Body of pancreas (tissue), 4 donors: ENCODE measurements around the gene PTPRJ. TPM values are rescaled to one million over a fixed set of nuclear protein-coding genes. Genes with fewer than 3 reads are reported as not detected.
"Not testable (repeated sequence)": the region's sequence is repeated elsewhere in the genome, so short reads cannot be mapped to it uniquely, and the experiment has no call there.

Experiments used
- ATAC-seq: fragments of 150-250 bp; one replicate; pipeline ENCODE4 v1.9.1; 2016
- DNase-seq, 4 donors: peaks; one replicate each; pipeline ENCODE4 v3.0.0-alpha.2; 2019
- H3K27ac ChIP-seq, 4 donors: fragments of 200-600 bp; sonication (generic); 1 replicate in 3 of 4; 2 replicates in 1 of 4; pipeline versions ENCODE4 v1.5.1 to v1.6.1; 2016 to 2019; ENCODE audit warnings: mild to moderate bottlenecking in 1 of 4, mixed read lengths in 1 of 4, moderate library complexity in 1 of 4
- H3K27me3 ChIP-seq, 2 donors: fragments of 200-600 bp; sonication (generic); one replicate each; pipeline ENCODE4 v1.6.0; 2016; ENCODE audit warnings: mild to moderate bottlenecking in 1 of 2
- H3K36me3 ChIP-seq, 2 donors: fragments of 200-600 bp; sonication (generic); replicated peaks in 1 of 2; 2 replicates each; pipeline ENCODE4 v1.5.1; 2016; ENCODE audit warnings: low read depth in 2 of 2; ENCODE audit not compliant: insufficient read depth in 1 of 2
- H3K4me1 ChIP-seq: fragments of 200-600 bp; sonication (generic); one replicate; pipeline ENCODE4 v1.6.0; 2016
- H3K4me3 ChIP-seq, 2 donors: fragments of 200-600 bp; sonication (generic); 1 replicate in 1 of 2; 2 replicates in 1 of 2; pipeline ENCODE4 v1.5.1; 2016 to 2019
- H3K9me3 ChIP-seq, 3 donors: fragments of 200-600 bp; sonication (generic); 1 replicate in 2 of 3; 2 replicates in 1 of 3; pipeline ENCODE4 v1.5.1; 2016
- CTCF ChIP-seq, 7 experiments: fragments of 450-650 bp in 4 of 7; fragments of 200-600 bp in 3 of 7; sonication (generic) in 3 of 7; IDR thresholded peaks; one replicate each; pipeline ENCODE4 v1.5.1; 2016 to 2019; ENCODE audit warnings: antibody characterized with exemption in 7 of 7
- POLR2A ChIP-seq, 3 donors: fragments of 450-650 bp; IDR thresholded peaks; one replicate each; pipeline ENCODE4 v1.6.1; 2016; ENCODE audit warnings: antibody characterized with exemption in 3 of 3, mild to moderate bottlenecking in 2 of 3
- WGBS, 2 donors: methylation state at CpG; one replicate each; pipeline ENCODE4 v1.1.5; 2017; 5-methylcytosine and 5-hydroxymethylcytosine counted together
- intact Hi-C: fragments of 100-400 bp; cut with DNase I; formaldehyde crosslinking; loops from one replicate; pipeline ENCODE4 v1.15.1; 2023
- total RNA-seq, 2 donors: library from RNA; depleted of rRNA; stranded (reverse); fragments of >200 nt; gene quantifications; one replicate each; pipeline ENCODE4 v1.1.0, GENCODE V29; 2016

PTPRJ gene
- total RNA-seq, 2 donors from 2014 or later: 10.9 to 17.1 TPM

DNA sequence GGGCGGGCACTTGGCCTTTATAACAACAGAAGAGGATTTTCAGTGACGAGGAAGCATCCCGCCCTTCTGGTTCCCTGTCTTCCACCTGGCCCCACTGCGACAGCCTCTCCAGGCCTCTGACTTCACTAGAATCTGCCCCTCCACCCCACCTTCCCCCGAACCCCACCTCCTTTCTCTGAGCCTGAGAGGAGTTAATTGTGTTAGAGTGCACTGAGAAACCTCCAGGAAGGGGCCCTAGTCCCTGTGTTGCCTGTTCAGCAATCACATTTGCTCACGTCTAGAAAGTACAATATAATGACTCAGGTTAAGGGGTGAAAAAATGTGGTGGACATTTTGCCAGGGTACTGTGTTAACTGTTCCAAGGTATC is 38.8 kb downstream of the PTPRJ start:
- no peak for DNase-seq
- Histone ChIP-seq H3K4me3 (no peak overlapping the region), H3K36me3 (no peaks in the 10 kb centered on the region), H3K27ac (peak overlapping the region in 2 of 4 donors; percentile 3 to 37), H3K4me1 (peaks cover 20% of the 10 kb centered on the region), H3K9me3 (no peaks in the 10 kb centered on the region), H3K27me3 (no peaks in the 10 kb centered on the region)
- WGBS, 2 donors: 56 to 59% methylated on average over 5 to 6 of the region's 6 CpGs
- peak; percentile 21 for ATAC-seq
- intact Hi-C loops: no loop called here
- TF ChIP-seq POLR2A (IDR thresholded peaks at IDR 0.05): no peak
- no peak for TF ChIP-seq CTCF (IDR thresholded peaks at IDR 0.05)

GRCh38 chr11:48019595-48019994 is 39.2 kb downstream of the PTPRJ start:
- peaks cover 20% of the 10 kb centered on the region for H3K4me1 ChIP-seq
- H3K9me3 ChIP-seq: no peaks in the 10 kb centered on the region
- intact Hi-C loops: no loop called here
- H3K36me3 ChIP-seq: no peaks in the 10 kb centered on the region
- H3K4me3 ChIP-seq: no peak overlapping the region
- DNase-seq (no peak), ATAC-seq (peak; percentile 62)
- H3K27me3 ChIP-seq: no peaks in the 10 kb centered on the region
- peak overlapping the region in 2 of 4 donors; percentile 3 to 37 for H3K27ac ChIP-seq
- TF ChIP-seq CTCF (IDR thresholded peaks at IDR 0.05): no peak
- no peak for TF ChIP-seq POLR2A (IDR thresholded peaks at IDR 0.05)
- WGBS, 2 donors: 34 to 44% methylated on average over 8 of the region's 8 CpGs

- ATAC-seq (no peak), DNase-seq (peak in 1 of 4 donors; percentile 48)
- intact Hi-C loops: no loop called here
- Histone ChIP-seq H3K9me3 (no peaks in the 10 kb centered on the region), H3K27me3 (no peaks in the 10 kb centered on the region), H3K27ac (peak overlapping the region in 1 of 4 donors; percentile 37), H3K36me3 (no peaks in the 10 kb centered on the region), H3K4me3 (no peak overlapping the region), H3K4me1 (peaks cover 20% of the 10 kb centered on the region)
- 74 to 84% methylated on average over 16 to 17 of the region's 17 CpGs for WGBS, 2 donors
- TF ChIP-seq CTCF (IDR thresholded peaks at IDR 0.05): peak in 1 of 7 experiments; percentile 26
- TF ChIP-seq POLR2A (IDR thresholded peaks at IDR 0.05): no peak
Observed at GRCh38 chr11:48020092-48020755, 39.9 kb downstream of the PTPRJ start.

GRCh38 chr11:48021201-48021820 is 41.0 kb downstream of the PTPRJ start:
- H3K4me3 ChIP-seq, H3K27me3 ChIP-seq, H3K27ac ChIP-seq, H3K9me3 ChIP-seq, DNase-seq, intact Hi-C loops, ATAC-seq, H3K36me3 ChIP-seq: not testable (repeated sequence)
- H3K4me1 ChIP-seq: peaks cover 20% of the 10 kb centered on the region
- 94 to 95% methylated on average over 10 of the region's 10 CpGs for WGBS, 2 donors

GRCh38 chr11:48022445-48022844 is 42.1 kb downstream of the PTPRJ start:
- TF ChIP-seq CTCF (IDR thresholded peaks at IDR 0.05) (no peak), POLR2A (IDR thresholded peaks at IDR 0.05) (no peak)
- WGBS, 2 donors: 81 to 97% methylated on average over 4 of the region's 4 CpGs

DNA sequence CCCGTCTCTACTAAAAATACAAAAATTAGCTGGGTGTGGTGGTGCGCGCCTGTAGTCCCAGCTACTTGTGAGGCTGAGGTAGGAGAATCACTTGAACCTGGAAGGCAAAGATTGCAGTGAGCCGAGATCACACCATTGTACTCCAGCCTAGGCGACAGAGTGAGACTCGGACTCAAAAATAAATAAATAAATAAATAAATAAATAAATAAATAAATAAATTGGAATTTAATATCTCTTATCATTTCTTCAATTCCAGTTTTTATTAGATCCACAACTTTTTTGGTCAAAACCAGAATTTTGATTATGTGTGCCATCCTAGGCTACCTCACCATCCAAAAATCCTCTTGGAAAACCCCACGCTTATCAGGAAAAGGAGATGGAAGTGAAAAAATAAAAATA is 43.2 kb downstream of the PTPRJ start:
- H3K4me3 ChIP-seq, DNase-seq, H3K27me3 ChIP-seq, H3K36me3 ChIP-seq, H3K9me3 ChIP-seq, ATAC-seq, intact Hi-C loops, H3K27ac ChIP-seq: not testable (repeated sequence)
- WGBS, 2 donors: 85 to 98% methylated on average over 7 of the region's 7 CpGs
- H3K4me1 ChIP-seq: peaks cover 20% of the 10 kb centered on the region

More at GRCh38 chr11:48022445-48022844, 42.1 kb downstream of the PTPRJ start:
- no peak overlapping the region for H3K4me3 ChIP-seq
- no peak for DNase-seq
- intact Hi-C loops: no loop called here
- no peaks in the 10 kb centered on the region for H3K27me3 ChIP-seq
- H3K9me3 ChIP-seq: no peaks in the 10 kb centered on the region
- H3K4me1 ChIP-seq: peaks cover 20% of the 10 kb centered on the region
- ATAC-seq: no peak
- H3K27ac ChIP-seq: no peak overlapping the region
- no peaks in the 10 kb centered on the region for H3K36me3 ChIP-seq
